ENCODE data around the gene RAB40B. TPM values are rescaled to one million over a fixed set of nuclear protein-coding genes. Genes with fewer than 3 reads are reported as not detected.

The RAB40B gene
- total and polyA plus RNA-seq, 2 of the 13 experiments (the other 11 are each of a cell fraction or from before 2014, with no cell fraction given), result 6.2 to 6.5 TPM

DNA sequence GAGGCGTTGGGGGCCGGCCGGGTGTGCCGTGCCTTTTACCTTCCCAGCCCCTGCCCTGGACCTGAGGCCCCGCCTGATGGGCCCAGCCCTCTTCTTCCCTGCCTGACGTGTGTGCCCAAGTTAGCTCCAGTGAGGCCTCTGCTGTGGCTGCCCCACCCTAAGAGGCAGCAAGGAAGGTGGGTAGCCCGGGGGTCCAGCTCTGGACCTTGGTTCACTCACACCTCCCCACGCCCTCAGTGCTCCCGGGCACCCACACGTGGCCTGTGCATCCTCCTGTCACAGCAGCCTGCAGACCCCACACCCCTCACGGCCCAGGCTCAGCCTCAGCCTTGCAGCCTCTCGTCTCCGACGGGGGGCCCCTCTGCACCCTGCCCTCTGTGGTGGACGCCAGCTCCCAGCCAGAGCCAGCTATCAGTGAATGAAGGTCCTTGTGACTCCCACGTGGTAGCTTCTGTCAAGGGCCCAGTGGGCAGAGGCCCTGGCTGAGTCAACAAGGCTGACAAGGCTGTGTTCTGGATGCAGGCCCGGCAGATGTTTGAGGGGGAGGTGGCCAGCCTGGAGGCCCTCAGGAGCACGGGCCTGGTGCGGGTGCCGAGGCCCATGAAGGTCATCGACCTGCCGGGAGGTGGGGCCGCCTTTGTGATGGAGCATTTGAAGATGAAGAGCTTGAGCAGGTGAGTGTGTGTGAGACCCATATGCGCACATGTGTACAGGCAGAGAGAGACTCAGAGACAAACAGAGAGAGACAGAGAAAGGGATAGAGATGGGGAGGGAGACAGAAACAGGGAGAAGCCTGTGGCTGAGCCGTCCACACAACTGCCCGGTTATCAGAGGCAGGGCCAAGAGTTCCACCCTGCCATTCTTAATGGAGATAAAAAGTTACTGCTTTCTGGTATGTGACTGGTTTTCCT is 39.7 kb upstream of the RAB40B start (continued):
- TF ChIP-seq, protein P1, sequence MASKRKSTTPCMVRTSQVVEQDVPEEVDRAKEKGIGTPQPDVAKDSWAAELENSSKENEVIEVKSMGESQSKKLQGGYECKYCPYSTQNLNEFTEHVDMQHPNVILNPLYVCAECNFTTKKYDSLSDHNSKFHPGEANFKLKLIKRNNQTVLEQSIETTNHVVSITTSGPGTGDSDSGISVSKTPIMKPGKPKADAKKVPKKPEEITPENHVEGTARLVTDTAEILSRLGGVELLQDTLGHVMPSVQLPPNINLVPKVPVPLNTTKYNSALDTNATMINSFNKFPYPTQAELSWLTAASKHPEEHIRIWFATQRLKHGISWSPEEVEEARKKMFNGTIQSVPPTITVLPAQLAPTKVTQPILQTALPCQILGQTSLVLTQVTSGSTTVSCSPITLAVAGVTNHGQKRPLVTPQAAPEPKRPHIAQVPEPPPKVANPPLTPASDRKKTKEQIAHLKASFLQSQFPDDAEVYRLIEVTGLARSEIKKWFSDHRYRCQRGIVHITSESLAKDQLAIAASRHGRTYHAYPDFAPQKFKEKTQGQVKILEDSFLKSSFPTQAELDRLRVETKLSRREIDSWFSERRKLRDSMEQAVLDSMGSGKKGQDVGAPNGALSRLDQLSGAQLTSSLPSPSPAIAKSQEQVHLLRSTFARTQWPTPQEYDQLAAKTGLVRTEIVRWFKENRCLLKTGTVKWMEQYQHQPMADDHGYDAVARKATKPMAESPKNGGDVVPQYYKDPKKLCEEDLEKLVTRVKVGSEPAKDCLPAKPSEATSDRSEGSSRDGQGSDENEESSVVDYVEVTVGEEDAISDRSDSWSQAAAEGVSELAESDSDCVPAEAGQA (IDR thresholded peaks at IDR 0.05; ENCODE audit: low read depth), result peak; percentile 28; the same call in 1 of the 2 replicates
- TF ChIP-seq, protein P1 (CRISPR knock-in tag; IDR thresholded peaks at IDR 0.05; ENCODE audit: borderline replicate concordance), result no peak
- TF ChIP-seq RCOR2 (CRISPR knock-in tag; IDR thresholded peaks at IDR 0.05), result peak; percentile 96
- peak; percentile 96; the same call in 1 of the 2 replicates for TF ChIP-seq MZF1 (CRISPR knock-in tag; IDR thresholded peaks at IDR 0.05; ENCODE audit: borderline replicate concordance)
- TF ChIP-seq RAD21 (CRISPR knock-in tag; IDR thresholded peaks at IDR 0.05), result peak; percentile 31
- TF ChIP-seq, protein P2, sequence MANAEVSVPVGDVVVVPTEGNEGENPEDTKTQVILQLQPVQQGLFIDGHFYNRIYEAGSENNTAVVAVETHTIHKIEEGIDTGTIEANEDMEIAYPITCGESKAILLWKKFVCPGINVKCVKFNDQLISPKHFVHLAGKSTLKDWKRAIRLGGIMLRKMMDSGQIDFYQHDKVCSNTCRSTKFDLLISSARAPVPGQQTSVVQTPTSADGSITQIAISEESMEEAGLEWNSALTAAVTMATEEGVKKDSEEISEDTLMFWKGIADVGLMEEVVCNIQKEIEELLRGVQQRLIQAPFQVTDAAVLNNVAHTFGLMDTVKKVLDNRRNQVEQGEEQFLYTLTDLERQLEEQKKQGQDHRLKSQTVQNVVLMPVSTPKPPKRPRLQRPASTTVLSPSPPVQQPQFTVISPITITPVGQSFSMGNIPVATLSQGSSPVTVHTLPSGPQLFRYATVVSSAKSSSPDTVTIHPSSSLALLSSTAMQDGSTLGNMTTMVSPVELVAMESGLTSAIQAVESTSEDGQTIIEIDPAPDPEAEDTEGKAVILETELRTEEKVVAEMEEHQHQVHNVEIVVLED (CRISPR knock-in tag; IDR thresholded peaks at IDR 0.05; ENCODE audit: borderline replicate concordance), result peak; percentile 85
- TF ChIP-seq, protein P3, sequence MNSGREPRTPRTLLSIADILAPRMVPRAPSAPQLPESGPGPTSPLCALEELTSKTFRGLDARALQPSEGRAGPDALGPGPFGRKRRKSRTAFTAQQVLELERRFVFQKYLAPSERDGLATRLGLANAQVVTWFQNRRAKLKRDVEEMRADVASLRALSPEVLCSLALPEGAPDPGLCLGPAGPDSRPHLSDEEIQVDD (CRISPR knock-in tag; IDR thresholded peaks at IDR 0.05; ENCODE audit: borderline replicate concordance), result peak; percentile 99
- peak; percentile 97; the same call in 1 of the 2 replicates for TF ChIP-seq ZNF572 (CRISPR knock-in tag; IDR thresholded peaks at IDR 0.05)
- TF ChIP-seq NCOR1 (IDR thresholded peaks at IDR 0.05; ENCODE audit: borderline replicate concordance, low read length), result peak; percentile 33; the same call in 1 of the 2 replicates
- TF ChIP-seq, protein P4, sequence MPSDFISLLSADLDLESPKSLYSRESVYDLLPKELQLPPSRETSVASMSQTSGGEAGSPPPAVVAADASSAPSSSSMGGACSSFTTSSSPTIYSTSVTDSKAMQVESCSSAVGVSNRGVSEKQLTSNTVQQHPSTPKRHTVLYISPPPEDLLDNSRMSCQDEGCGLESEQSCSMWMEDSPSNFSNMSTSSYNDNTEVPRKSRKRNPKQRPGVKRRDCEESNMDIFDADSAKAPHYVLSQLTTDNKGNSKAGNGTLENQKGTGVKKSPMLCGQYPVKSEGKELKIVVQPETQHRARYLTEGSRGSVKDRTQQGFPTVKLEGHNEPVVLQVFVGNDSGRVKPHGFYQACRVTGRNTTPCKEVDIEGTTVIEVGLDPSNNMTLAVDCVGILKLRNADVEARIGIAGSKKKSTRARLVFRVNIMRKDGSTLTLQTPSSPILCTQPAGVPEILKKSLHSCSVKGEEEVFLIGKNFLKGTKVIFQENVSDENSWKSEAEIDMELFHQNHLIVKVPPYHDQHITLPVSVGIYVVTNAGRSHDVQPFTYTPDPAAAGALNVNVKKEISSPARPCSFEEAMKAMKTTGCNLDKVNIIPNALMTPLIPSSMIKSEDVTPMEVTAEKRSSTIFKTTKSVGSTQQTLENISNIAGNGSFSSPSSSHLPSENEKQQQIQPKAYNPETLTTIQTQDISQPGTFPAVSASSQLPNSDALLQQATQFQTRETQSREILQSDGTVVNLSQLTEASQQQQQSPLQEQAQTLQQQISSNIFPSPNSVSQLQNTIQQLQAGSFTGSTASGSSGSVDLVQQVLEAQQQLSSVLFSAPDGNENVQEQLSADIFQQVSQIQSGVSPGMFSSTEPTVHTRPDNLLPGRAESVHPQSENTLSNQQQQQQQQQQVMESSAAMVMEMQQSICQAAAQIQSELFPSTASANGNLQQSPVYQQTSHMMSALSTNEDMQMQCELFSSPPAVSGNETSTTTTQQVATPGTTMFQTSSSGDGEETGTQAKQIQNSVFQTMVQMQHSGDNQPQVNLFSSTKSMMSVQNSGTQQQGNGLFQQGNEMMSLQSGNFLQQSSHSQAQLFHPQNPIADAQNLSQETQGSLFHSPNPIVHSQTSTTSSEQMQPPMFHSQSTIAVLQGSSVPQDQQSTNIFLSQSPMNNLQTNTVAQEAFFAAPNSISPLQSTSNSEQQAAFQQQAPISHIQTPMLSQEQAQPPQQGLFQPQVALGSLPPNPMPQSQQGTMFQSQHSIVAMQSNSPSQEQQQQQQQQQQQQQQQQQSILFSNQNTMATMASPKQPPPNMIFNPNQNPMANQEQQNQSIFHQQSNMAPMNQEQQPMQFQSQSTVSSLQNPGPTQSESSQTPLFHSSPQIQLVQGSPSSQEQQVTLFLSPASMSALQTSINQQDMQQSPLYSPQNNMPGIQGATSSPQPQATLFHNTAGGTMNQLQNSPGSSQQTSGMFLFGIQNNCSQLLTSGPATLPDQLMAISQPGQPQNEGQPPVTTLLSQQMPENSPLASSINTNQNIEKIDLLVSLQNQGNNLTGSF (CRISPR knock-in tag; IDR thresholded peaks at IDR 0.05), result peak; percentile 96
- TF ChIP-seq, protein P5, sequence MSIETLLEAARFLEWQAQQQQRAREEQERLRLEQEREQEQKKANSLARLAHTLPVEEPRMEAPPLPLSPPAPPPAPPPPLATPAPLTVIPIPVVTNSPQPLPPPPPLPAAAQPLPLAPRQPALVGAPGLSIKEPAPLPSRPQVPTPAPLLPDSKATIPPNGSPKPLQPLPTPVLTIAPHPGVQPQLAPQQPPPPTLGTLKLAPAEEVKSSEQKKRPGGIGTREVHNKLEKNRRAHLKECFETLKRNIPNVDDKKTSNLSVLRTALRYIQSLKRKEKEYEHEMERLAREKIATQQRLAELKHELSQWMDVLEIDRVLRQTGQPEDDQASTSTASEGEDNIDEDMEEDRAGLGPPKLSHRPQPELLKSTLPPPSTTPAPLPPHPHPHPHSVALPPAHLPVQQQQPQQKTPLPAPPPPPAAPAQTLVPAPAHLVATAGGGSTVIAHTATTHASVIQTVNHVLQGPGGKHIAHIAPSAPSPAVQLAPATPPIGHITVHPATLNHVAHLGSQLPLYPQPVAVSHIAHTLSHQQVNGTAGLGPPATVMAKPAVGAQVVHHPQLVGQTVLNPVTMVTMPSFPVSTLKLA (IDR thresholded peaks at IDR 0.05), result peak; percentile 95
- peak; percentile 96 for TF ChIP-seq KAT8 (CRISPR knock-in tag; IDR thresholded peaks at IDR 0.05)
- TF ChIP-seq ZNF263 (CRISPR knock-in tag; IDR thresholded peaks at IDR 0.05), result peak; percentile 91
